ENCODE measurements around the gene INTS2. TPM values are rescaled to one million over a fixed set of nuclear protein-coding genes. Genes with fewer than 3 reads are reported as not detected.

The INTS2 gene
- total RNA-seq, 3 donors from 2014 or later: 8.3 to 15.2 (median 11.8) TPM

GRCh38 chr17:61878520-61878919 lies 49.3 kb downstream of the INTS2 start:
- TF ChIP-seq CTCF (IDR thresholded peaks at IDR 0.05) (no peak), POLR2A (IDR thresholded peaks at IDR 0.05) (no peak), POLR2AphosphoS5 (IDR thresholded peaks at IDR 0.05) (no peak)
- H3K27ac ChIP-seq: no peak overlapping the region
- no peak for DNase-seq (ENCODE audit: low spot score in 2 of 2)
- no peak overlapping the region for H3K4me3 ChIP-seq
- intact Hi-C loops (cut with DNase I; ENCODE audit: low total_unique reads): no loop called here
- H3K9me3 ChIP-seq: no peaks in the 10 kb centered on the region
- no peaks in the 10 kb centered on the region for H3K36me3 ChIP-seq
- no peaks in the 10 kb centered on the region for H3K4me1 ChIP-seq
- H3K27me3 ChIP-seq: no peaks in the 10 kb centered on the region

GRCh38 chr17:61877837-61878236 lies 49.9 kb downstream of the INTS2 start:
- intact Hi-C loops (cut with DNase I; ENCODE audit: low total_unique reads): no loop called here
- no peaks in the 10 kb centered on the region for H3K27me3 ChIP-seq
- no peak for TF ChIP-seq CTCF (IDR thresholded peaks at IDR 0.05)
- TF ChIP-seq POLR2A (IDR thresholded peaks at IDR 0.05): no peak
- no peak for TF ChIP-seq POLR2AphosphoS5 (IDR thresholded peaks at IDR 0.05)
- H3K36me3 ChIP-seq: no peaks in the 10 kb centered on the region
- H3K9me3 ChIP-seq: no peaks in the 10 kb centered on the region
- H3K4me3 ChIP-seq: no peak overlapping the region
- no peak overlapping the region for H3K27ac ChIP-seq
- no peak for DNase-seq (ENCODE audit: low spot score in 2 of 2)
- H3K4me1 ChIP-seq: no peaks in the 10 kb centered on the region

- H3K9me3 ChIP-seq: no peaks in the 10 kb centered on the region
- no peaks in the 10 kb centered on the region for H3K36me3 ChIP-seq
- intact Hi-C loops (cut with DNase I; ENCODE audit: low total_unique reads): no loop called here
- no peaks in the 10 kb centered on the region for H3K27me3 ChIP-seq
- H3K4me3 ChIP-seq: no peak overlapping the region
- no peaks in the 10 kb centered on the region for H3K4me1 ChIP-seq
- TF ChIP-seq POLR2AphosphoS5 (IDR thresholded peaks at IDR 0.05) (no peak), CTCF (IDR thresholded peaks at IDR 0.05) (no peak), POLR2A (IDR thresholded peaks at IDR 0.05) (no peak)
- H3K27ac ChIP-seq: no peak overlapping the region
- DNase-seq (ENCODE audit: low spot score in 2 of 2): no peak
These were observed 52.0 kb downstream of the INTS2 start for GRCh38 chr17:61875804-61876203.

GRCh38 chr17:61875285-61875684 lies 52.5 kb downstream of the INTS2 start:
- intact Hi-C loops (cut with DNase I; ENCODE audit: low total_unique reads): no loop called here
- no peaks in the 10 kb centered on the region for H3K9me3 ChIP-seq
- H3K4me3 ChIP-seq: no peak overlapping the region
- no peak for DNase-seq (ENCODE audit: low spot score in 2 of 2)
- TF ChIP-seq CTCF (IDR thresholded peaks at IDR 0.05) (no peak), POLR2AphosphoS5 (IDR thresholded peaks at IDR 0.05) (no peak), POLR2A (IDR thresholded peaks at IDR 0.05) (no peak)
- H3K27ac ChIP-seq: no peak overlapping the region
- H3K4me1 ChIP-seq: no peaks in the 10 kb centered on the region
- no peaks in the 10 kb centered on the region for H3K36me3 ChIP-seq
- H3K27me3 ChIP-seq: no peaks in the 10 kb centered on the region

GRCh38 chr17:61874075-61874474 lies 53.7 kb downstream of the INTS2 start:
- intact Hi-C loops (cut with DNase I; ENCODE audit: low total_unique reads): no loop called here
- H3K27me3 ChIP-seq: no peaks in the 10 kb centered on the region
- H3K9me3 ChIP-seq: no peaks in the 10 kb centered on the region
- H3K36me3 ChIP-seq: no peaks in the 10 kb centered on the region
- DNase-seq (ENCODE audit: low spot score in 2 of 2): no peak
- no peaks in the 10 kb centered on the region for H3K4me1 ChIP-seq
- no peak for TF ChIP-seq POLR2AphosphoS5 (IDR thresholded peaks at IDR 0.05)
- no peak for TF ChIP-seq POLR2A (IDR thresholded peaks at IDR 0.05)
- TF ChIP-seq CTCF (IDR thresholded peaks at IDR 0.05): no peak
- no peak overlapping the region for H3K4me3 ChIP-seq
- H3K27ac ChIP-seq: no peak overlapping the region

Data from breast epithelium (tissue), 4 donors.